HG02678 (cell line): ENCODE results near the gene XXYLT1.
"Not testable (repeated sequence)": the region's sequence is repeated elsewhere in the genome, so short reads cannot be mapped to it uniquely, and the experiment has no call there.

Source experiments
- ATAC-seq: cut with Tn5 transposase; IDR thresholded peaks from one replicate; pipeline ENCODE4 v1.9.1; 2021; ENCODE audit warnings: mild to moderate bottlenecking, moderate library complexity; ENCODE audit not compliant: unreplicated experiment

XXYLT1 gene

DNA sequence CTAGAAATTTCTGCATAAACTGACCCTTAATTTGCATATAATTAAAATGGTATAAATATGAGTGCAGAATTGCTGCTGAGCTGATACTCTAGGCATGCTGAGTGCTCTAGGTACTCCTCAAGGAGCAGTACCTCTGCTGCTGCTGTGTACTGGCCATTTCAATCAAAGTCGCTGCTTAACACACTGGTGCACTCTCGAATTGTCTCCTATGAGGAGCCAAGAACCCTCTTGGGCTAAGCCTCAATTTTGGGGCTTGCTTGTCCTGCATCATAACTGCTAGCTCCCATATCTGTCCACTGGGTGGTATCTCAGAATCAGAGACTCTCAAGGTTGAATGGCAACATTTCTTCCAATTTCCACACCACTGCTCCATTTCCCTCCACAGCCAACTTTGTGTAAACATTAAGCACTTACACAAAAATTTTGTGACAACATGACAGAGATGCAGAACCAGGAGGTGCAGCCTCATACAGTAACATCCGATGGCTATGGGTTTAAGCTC, 82.5 kb downstream of the XXYLT1 start:
- no peak for ATAC-seq

DNA sequence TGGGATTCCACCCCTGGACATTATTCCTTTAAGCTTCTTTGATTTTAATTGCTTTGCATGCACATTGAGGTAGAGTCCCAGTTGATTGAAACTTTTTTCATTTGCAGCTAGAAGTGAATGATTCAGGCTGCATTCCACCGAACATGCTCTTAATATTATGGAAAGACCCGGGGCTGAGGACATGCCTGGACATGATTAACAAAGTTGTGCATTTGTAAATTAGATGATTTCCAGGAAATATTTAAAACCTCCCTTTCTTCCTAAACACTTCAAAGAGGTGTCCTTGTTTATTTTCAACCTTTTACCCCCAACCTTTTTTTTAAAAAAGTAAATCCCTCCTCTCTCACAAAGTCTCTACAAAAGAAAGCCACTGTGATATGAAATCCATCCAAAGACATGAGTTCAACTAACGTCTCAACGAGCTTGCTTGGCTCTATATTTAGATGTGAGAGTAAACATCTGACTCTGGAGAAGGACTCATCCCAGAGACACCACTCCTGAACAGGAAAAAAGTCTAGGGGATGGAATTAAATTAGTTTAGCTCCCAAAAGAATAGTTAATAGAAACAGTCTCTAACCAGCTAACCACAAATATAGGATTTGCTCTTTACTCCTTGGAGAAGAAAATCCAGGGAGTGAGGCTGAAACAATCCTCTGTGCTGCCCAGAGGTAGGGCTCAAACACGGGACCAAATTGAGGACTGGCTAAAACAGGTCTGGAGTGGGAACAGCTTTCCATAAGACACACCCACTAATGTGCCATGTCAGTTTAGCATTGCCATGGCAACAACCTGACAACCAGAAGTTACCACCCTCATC, 83.1 kb downstream of the XXYLT1 start:
- ATAC-seq = no peak

DNA sequence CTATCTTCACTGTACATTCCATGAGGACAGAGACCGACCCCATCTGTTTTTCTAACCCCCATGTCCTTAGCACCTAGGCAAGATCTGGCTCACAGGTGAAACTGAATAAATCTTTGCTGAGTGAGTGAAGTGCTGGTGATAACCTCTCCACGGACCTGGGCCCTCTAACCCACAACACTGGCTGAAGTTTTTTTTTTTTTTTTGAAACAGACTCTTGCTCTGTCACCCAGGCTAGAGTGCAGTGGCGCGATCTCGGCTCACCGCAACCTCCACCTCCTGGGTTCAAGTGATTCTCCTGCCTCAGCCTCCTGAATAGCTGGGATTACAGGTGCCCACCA, 84.3 kb downstream of the XXYLT1 start:
- not testable (repeated sequence) for ATAC-seq

DNA sequence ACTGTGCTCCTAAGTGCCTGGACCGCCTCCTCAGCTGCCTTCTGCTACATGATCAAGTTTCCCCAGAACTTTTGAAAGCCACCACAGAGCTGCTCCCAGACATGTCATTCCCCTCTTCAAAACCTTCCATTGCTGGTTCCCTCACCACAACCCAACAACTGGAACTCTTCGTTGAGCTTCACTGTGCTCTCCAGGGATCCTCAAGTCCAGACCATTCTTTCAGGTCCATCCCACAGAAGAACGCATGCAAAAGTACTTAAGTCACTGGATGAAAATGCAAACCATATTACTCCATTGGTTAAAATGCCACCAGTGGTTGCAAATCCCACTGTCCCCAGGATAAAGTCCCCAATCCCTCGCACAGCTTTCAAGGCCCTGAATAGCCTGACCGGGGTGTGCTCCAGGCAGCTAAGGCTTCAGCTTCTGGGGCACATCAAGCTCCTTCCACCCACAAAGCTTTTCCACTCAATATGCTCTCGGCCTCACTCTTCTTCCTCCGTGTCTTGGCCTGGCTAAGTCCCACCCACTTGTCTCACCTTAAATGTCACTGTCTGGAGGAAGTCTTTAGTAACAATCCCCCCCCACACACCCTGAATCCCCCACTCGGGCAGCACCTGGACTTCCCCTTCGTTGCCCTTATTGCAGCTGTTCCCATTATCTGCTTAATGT, 84.8 kb downstream of the XXYLT1 start:
- no peak for ATAC-seq

DNA sequence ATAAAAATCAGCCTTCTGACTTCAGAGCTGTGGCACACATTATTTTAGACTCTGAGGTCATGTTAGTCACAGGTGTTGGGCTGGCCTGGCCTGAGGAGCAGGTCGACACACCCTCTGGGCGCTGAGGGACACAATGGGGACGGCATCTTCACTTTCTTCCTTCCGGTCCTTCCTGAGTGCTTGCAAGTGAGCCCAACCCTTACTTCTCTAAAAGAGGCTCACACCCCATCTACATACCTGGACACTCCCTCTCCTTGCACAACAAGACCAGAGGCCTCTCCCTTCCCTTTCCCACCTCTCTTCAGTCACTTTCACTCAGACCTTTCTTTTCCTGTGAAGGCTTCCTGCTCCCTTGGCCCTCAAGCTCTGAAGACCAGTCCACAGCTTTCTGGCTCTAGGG, 85.4 kb downstream of the XXYLT1 start:
- no peak for ATAC-seq

DNA sequence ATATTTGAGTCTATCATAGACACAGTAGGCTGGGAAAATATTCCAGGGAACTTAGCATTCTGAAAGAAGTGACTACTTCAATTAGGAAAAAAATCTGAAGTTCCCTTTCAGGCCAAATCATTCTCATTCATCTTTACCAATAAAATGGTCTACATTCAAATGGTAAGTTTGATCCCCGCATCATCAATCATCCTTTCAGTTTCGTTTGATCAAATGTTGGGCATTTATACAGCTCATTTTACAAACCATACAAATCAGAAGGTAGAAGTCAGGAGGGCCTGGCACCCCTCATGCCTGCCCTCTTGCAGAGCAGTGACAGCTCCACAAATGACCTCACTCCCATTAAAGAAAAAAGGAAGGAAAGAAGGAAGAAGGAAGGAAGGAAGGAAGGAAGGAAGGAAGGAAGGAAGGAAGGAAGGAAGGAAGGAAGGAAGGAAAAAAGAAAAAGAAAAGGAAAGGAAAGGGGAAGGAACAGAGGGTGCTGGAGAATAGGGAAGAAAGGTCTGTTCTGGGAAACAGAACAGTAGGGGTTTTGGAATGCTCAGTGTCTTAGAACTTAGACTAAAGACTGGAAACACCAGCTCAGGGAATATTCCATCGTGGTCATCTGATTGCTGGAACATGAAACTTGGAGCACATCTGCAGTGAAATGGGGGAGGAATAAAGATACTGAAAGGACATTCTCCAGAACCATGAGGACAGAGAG, 86.1 kb downstream of the XXYLT1 start:
- no peak for ATAC-seq

DNA sequence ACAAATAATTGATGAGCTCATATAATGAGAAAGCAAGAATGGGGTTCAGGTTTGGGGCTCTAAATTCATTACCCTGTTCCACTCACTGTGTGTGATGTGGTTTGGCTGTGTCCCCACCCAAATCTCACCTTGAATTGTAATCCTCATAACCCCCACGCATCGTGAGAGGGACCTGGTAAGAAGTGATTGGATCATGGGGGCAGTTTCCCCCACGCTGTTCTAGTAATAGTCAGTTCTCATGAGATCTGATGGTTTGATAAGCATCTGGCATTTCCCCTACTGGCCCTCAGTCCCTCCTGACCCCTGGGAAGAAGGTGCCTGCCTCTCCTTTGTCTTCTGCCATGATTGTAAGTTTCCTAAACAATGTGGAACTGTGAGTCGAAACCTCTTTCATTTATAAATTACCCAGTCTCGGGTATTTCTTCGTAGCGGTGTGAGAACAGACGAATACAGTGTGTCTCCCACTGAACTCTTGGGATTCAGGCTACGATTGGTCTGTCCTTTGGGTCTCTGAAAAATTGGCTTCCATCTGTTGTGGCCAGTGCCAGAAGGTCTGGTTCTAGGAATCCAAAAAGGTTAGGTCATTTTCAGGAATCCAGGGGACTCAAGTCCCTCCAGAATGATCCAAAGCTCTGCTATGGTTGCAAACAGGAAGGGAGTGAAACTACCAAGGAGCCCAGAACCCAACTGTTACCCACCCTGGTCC, 87.7 kb downstream of the XXYLT1 start:
- no peak for ATAC-seq

DNA sequence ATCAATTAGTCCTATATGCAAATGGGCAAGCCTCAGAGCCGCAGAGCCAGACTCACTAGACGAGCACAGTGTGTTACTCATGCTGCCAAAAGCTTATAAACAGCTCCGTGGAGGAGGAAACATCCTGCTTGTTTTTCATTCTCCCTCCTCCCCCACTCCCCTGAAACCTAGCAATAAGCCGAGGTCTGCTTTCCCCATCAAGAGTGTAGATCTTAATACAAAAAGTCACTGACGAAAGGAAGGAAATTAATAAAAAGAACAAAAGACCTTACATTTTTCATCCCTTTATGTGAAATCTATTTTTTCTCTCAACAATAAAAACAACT, 88.5 kb downstream of the XXYLT1 start:
- ATAC-seq = no peak

DNA sequence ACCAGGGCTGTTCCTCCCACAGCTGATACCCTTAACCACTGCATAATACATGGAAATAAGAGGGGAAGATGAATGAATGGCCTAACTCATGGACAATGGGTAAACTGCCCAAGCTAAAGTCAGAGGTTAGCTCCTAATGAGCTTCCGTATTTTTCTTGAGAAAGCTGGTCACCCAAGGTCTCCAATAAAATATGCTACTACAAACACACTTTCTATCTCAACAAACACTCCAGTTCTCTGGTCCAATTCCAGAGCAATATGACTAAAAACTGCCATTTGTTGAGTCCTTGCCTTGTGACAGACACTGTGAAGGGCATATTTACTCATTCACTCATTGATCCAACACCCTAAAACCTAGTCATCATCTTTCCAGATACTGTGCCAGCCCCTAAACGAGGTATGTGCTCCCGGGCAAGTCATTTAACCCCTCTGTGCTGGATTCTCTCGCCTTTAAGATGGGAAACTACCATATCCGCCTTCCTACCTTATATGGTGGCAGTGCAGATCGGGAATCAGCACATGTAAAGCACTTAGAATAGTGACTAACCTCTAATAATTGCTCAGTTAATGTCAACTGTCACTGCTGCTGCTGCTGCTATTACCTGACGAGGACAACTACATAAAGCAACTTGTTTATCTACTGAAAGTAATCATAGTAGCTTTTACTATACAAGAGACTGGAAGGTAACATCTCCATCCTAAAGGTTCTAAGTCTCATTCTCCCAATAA, 89.1 kb downstream of the XXYLT1 start:
- no peak for ATAC-seq

DNA sequence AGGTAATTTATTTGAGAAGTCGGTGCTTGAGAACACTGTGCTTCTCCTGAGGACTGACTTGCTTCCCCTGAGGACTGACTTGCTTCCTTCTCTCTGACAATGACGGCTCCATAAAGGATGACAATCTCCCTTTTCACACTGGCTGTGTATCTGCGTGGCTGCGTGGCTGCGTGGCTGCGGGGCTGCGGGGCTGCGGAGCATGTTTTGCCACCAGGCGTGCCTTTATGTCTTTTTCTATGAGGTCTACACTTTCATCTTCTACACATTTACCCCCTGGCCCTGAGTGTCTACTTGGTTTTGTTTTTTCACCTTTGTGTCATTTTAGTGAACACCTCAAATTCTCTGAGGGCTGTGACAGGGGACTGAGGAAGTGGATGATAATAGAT, 89.9 kb downstream of the XXYLT1 start:
- no peak for ATAC-seq

DNA sequence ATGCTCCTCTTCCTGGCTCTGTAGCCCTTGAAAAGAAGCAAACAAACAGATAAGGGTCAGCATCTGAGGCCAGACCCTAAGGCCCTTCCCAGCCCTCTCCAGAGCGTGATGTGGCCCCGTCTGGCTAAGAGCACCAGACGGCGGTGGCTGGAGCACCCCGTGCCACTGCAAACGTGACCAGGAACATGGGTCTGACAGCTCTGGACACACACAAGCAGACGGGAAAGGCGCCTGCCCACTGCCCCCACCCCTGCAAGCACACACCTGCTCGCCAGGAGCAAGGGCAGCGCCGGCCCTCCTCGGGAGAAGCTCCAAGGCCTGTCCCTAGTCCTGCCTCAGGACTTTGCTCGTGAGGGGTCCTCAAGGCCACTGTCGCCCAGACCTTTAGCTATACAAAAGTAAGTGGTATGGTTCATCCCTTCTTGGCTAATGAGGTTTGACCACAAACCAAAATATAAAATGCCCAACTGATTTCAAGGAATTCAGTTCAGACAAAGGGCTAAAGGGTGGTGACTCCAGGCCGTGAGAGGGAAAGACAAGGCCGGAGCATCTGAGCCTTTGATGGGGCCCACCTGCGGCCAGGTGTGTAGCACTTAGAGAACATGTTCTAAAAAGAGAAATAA, 90.4 kb downstream of the XXYLT1 start:
- ATAC-seq = no peak

DNA sequence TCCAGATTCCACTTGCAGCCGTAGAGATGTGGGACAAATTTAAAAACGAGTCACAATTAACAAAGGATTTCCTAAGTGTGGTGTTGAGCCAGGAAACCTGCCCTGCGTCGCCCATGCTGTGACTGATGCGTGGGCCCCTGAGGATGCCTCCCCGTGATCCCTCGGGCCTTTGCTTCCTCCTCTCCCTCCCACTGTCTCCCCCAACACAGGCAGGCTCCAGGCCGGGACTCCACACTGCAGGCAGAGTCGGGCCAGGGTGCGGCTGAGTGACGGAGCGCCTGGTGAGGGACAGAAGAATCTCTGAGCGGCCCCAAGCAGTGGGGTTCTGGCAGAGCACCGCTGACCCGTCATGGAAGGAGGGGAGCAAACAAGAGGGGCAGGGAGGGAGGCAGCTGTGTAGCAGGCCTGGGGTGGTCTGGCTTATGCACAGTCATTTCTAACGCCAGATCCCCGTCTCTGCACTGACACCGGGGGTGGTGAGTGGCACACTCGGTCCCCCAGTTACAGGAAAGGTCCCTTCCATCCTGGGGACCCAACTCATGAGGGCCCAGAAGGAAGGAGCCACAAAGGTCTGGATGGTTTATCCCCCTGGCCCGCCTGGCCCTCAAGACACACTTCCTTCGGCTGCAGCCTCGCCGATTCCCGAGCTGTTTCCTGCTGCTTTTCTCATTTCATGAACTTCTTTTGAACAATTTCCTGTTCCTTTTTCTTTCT, 91.0 kb downstream of the XXYLT1 start:
- ATAC-seq = no peak

DNA sequence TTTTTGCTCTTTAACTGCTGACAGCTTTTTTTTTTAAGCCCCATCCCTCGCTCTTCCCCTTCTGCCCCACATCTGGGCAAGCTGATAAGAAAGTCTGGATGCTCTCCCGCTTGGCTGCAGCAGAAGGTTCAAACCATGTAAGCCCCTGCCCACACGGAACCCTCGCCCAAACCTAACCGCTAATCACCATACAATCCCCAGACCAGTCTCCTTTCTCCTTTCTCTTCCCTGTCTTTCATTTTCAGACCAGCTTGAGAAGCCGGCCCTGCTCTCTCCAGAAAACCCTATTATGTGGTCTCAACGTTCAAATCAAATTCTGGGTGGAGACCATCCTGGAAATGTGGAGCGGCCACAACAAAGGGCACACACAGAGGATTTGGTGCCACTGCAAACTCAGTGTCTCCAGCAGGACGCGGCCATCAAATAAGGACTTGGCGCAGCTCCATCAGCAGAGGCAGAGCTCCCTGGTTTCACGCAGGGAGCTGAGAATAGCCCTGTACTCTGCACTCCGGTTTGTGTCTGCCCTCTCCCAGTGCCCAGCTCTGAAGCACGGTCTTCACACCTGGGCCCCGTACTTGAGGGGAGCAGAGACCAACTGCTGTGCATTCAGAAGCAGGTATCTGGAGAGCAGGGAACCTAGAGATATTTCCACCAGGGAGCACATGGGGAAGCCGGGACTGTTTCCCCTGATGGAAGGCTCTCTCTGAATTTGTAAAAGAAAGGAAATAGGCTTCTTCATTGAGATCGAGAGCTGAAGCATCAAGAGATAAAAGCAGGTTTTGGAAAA, 92.6 kb downstream of the XXYLT1 start:
- no peak for ATAC-seq

DNA sequence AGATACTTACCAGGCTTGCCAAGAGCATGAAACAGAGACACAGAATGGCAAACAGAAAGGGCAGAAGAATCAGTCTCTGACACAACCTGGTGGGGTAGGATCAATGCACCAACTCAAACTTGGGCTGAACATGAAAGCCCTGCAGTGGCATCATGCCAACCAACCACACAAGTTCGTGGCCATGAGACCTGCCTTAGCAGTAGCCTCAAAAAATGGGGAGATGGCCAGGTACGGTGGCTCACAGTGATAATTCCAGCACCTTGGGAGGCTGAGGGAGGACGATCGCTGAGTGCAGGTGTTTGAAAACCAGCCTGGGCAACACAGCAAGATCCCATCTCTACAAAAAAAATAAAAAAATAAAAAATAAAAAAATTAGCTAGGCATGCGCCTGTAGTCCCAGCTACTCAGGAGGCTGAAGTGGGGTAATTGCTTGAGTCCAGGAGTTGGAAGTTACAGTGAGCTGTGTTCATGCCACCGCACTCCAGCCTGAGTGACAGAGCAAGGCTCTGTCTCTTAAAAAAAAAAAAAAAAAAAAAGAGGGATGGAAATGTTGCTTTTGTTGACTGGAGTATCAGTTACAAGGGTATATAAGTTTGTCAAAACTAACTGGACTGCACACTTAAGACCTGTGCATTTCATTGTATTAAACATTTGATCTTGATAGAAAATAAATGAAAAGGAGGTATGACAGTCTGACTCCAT, 93.4 kb downstream of the XXYLT1 start:
- ATAC-seq = no peak

DNA sequence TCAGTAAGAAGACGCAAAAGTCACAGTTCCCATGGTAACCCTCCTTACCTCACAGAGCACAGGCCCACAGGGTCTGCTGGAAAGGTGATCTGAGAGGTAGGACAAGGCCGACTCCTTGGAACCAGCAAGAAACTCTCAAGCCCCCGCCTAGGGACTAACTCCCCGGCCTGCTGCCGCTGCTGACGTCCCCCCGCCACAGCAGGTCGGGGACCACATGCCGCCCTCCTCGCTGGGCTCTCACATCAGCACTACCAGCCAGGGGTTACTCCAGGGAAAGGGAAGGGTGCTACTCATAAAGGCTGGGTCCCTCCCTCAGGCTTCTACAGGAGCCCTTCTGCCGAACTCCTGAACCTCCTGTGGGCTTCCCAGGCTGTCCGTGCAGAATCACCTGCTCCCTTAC, 94.2 kb downstream of the XXYLT1 start:
- no peak for ATAC-seq

DNA sequence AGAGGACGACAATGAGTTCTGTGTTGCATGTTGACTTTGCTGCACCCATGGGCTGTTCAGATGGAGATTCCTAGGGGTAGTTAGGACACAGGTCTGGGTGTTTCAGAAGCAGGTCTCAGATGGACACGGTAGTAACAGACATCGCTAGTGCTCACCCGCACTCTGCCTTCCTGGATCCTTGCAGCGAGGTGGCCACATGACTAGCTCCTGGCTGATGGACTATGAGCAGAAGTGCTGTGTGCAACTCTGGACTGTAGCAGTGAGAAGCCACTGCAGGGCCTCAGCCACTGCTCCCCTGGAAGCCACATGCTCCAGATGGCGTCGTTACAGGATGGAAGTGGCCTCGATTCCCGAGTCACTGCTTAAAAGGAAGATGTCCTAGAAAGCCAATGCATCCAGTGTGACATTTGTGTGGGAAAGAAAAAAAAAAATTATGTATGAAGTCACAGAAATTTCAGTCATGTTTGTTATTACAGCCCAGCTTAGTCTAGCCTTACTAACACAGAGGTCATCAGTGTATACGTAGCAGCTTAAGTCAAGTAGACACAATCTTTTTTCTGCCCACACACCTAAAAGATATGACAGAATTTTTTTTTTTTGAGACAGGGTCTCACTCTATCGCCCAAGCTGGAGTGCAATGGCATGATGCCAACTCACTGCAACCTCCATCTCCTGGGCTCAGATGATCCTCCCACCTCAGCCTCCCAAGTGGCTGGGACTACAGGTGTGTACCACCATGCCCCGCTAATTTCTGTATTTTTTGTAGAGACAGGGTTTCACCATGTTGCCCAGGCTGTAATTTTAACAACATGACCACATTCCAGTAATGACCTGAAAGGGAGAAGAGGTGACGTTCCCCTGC, 95.3 kb downstream of the XXYLT1 start:
- no peak for ATAC-seq

DNA sequence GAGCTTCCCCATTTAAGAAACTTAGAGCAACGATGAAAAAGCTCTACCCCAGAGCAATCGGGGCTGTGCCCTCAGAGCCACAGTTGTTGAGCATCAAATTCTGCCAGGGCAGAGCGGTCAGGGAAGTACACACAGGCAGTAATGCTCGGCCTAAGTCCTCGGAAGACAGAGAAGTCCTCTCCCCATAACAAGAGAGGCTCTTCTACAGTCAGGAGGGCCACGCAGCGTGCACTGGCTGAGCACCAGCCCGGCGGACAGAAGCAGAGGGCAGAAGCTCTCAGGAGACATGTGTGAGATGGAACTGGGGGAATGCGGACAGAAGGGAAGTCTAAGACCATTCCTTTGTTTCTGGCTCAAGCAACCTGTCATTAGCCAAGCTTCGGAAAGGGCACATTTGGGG, 95.9 kb downstream of the XXYLT1 start:
- no peak for ATAC-seq
